Sigmoid colon (tissue), 4 donors: ENCODE results near the gene LRRTM1.

Experiments used
- POLR2A ChIP-seq, 2 donors: fragments of 450-650 bp; IDR thresholded peaks; one replicate each; pipeline ENCODE4 v1.6.1; 2016; ENCODE audit warnings: antibody characterized with exemption in 2 of 2, mild to moderate bottlenecking in 2 of 2, moderate library complexity in 2 of 2
- POLR2AphosphoS5 ChIP-seq, 4 donors: sonication (generic); formaldehyde crosslinking; IDR thresholded peaks; one replicate each; pipeline ENCODE4 v1.6.1; 2017; ENCODE audit warnings: antibody characterized with exemption in 4 of 4
- TF ChIP-seq, protein P1 (sequence below), 4 experiments: fragments of 450-650 bp in 3 of 4; fragments of 200-600 bp in 1 of 4; IDR thresholded peaks; one replicate each; pipeline ENCODE4 v1.5.1; 2016 to 2019; ENCODE audit warnings: antibody characterized with exemption in 4 of 4, mild to moderate bottlenecking in 3 of 4, moderate library complexity in 2 of 4

- TF ChIP-seq, protein P1, sequence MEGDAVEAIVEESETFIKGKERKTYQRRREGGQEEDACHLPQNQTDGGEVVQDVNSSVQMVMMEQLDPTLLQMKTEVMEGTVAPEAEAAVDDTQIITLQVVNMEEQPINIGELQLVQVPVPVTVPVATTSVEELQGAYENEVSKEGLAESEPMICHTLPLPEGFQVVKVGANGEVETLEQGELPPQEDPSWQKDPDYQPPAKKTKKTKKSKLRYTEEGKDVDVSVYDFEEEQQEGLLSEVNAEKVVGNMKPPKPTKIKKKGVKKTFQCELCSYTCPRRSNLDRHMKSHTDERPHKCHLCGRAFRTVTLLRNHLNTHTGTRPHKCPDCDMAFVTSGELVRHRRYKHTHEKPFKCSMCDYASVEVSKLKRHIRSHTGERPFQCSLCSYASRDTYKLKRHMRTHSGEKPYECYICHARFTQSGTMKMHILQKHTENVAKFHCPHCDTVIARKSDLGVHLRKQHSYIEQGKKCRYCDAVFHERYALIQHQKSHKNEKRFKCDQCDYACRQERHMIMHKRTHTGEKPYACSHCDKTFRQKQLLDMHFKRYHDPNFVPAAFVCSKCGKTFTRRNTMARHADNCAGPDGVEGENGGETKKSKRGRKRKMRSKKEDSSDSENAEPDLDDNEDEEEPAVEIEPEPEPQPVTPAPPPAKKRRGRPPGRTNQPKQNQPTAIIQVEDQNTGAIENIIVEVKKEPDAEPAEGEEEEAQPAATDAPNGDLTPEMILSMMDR (IDR thresholded peaks at IDR 0.05) = no peak
- TF ChIP-seq POLR2AphosphoS5 (IDR thresholded peaks at IDR 0.05) = no peak
- TF ChIP-seq POLR2A (IDR thresholded peaks at IDR 0.05) = no peak
Observed at GRCh38 chr2:80259292-80259691, 45.3 kb downstream of the LRRTM1 start.
